Subcutaneous adipose tissue (tissue), 4 donors: Measurements from ENCODE around the gene CALU. TPM values are rescaled to one million over a fixed set of nuclear protein-coding genes. Genes with fewer than 3 reads are reported as not detected.

Experiments used
- total RNA-seq, 4 donors: library from RNA; depleted of rRNA; stranded (reverse); fragments of >200 nt; gene quantifications; one replicate each; pipeline ENCODE4 v1.1.0, GENCODE V29; 2016
- TF ChIP-seq, protein P1 (sequence below): fragments of 450-650 bp; IDR thresholded peaks from one replicate; pipeline ENCODE4 v1.5.1; 2016; ENCODE audit warnings: low read depth, mild to moderate bottlenecking, control low read depth, antibody characterized with exemption, moderate library complexity

Gene CALU
- total RNA-seq, 4 donors from 2014 or later = 73.7 to 200 (median 143) TPM

DNA sequence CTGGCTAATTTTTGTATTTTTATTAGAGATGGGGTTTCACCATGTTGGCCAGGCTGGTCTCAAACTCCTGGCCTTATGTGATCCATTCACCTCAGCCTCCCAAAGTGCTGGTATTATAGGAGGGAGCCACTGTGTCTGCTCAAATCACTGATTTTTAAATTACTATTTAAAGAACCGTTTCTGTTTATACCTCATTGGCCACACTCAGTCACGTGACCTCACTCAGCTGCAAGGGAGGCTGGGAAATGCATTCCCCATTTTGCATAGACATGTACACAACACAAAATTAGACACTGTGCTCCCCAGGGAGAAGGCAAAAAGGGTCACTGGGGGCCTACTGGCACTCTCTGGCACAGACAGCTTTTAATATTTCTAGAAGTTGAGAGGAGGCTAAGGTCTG is 13.6 kb upstream of the CALU start:
- TF ChIP-seq, protein P1, sequence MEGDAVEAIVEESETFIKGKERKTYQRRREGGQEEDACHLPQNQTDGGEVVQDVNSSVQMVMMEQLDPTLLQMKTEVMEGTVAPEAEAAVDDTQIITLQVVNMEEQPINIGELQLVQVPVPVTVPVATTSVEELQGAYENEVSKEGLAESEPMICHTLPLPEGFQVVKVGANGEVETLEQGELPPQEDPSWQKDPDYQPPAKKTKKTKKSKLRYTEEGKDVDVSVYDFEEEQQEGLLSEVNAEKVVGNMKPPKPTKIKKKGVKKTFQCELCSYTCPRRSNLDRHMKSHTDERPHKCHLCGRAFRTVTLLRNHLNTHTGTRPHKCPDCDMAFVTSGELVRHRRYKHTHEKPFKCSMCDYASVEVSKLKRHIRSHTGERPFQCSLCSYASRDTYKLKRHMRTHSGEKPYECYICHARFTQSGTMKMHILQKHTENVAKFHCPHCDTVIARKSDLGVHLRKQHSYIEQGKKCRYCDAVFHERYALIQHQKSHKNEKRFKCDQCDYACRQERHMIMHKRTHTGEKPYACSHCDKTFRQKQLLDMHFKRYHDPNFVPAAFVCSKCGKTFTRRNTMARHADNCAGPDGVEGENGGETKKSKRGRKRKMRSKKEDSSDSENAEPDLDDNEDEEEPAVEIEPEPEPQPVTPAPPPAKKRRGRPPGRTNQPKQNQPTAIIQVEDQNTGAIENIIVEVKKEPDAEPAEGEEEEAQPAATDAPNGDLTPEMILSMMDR = no peak

DNA sequence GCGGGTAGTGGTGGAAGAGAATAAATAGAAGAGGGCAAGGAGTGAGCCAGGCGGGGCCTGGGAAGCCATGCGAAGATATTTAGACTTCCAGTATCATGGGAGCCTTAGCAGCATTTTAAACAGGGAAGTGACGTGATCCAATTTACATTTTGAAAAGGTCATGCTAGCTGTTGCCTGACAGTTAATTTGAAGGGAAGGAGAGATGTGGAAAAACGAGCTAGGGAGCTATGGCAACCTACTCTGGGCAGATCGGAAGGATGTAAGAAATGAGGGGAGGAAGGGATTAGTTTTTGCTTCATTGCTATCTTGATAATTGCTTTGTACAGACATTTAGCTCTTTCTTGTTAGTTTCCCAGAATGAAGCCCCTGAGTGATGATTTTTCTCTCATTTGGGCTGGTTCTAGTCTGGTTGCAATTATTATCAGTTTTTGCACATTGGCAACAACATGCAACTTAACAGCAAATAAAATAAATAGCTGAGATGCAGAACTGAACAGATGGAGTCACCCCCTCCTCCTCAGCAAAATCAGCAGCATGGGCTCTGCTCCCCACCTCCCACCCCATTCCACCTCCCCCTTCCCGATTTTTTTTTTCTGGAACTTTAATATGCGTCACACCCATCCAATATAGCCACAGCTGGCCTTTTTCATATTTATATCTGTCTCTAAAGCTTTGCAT is 13.0 kb upstream of the CALU start:
- TF ChIP-seq, protein P1 = no peak

DNA sequence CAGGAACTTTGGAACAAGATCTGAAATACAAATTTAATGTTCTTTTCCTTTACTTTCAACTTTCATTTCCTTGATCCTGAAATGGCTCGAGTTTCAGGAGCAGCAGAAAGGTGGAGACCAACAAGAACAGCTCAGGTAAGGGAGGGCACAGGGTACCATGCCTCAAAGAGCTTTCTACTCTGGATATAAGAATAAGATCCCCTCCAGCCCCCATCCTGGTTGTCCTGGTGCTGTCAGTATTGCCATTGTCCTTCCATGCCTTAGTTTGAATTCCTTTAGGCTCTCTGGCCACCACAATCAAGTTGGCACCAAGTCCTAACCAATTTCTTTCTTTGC is 12.5 kb upstream of the CALU start:
- TF ChIP-seq, protein P1 = no peak

DNA sequence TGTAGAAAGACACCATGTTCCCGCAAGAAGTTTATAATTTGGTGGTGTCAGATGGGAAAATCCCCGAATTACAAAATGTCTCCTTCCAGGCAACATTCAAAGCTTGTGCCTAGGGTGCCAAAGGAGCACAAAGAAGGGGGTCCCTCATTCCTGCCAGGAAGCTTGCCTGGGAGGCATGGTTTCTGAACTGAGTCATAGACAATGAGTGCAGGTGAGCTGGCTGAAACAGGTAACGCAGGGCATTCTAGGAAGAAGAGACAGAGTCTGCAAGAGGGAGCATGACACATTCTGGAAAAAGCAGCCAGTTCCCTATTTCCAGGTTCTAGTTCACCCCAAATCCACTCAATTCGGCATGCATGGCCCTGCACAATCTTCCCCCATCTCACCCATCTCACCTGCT is 11.9 kb upstream of the CALU start:
- TF ChIP-seq, protein P1 = no peak

DNA sequence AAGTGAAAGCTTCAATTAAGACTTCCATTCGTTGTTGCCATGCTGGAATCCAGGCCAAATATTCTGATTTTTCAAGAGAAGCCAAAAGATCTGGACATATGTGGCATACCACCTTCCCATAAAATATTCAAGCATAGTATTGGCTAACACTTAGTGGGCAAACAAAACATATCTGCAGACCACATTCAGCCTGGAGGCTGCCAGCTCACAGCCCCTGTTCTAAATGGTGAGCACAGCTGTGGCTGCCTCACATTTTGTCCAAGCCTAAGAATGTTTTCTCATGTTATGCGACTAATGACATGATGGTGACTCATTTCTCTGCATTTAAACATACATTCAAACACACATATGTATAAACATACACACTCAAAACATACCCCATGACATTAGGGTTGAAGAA is 10.6 kb upstream of the CALU start:
- TF ChIP-seq, protein P1 = no peak

DNA sequence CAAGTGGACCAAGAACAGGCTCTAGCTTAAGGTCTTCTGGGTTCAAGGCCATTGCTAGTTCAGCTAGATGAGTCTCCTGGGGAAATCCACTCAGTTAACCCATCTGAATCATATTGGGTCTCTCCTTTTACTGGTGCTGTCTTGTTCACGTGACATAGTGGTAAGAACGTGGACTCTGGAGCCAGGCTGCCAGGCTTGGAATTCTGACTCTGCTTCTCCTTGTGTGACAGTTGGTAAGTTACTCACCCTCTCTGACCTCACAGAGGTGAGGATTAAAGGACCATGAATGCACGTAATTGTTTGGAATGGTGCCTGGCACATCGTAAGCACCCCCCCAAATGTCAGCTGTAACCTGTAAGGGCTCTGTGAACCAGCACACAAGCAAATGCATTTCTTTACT is 9.7 kb upstream of the CALU start:
- TF ChIP-seq, protein P1 = no peak

DNA sequence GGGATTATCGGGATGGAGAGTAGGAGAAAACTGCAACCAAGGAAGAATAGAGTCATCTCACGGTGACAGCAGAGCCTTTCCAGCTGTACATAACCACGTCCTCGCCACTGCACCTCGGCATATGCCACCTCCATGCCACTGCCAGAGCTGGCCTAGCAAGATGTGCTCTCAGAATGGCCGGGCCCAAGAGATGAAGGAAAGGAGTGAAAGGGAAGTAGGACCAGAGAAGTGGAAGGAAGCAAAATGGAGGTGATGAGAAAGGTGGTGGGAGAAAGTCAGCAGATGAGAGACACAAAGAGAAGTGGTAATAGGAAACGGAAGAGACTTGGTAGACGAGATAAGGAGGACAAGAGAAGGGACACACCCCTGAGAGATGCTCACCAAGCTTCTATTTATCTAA is 8.0 kb upstream of the CALU start:
- TF ChIP-seq, protein P1 = no peak
